Uterus (tissue), 2 donors: ENCODE measurements around the gene ZC3H12D.

Source experiments
- POLR2A ChIP-seq, 2 donors: fragments of 450-650 bp; IDR thresholded peaks; one replicate each; pipeline ENCODE4 v1.6.1; 2016; ENCODE audit warnings: antibody characterized with exemption in 2 of 2, mild to moderate bottlenecking in 1 of 2, moderate library complexity in 1 of 2
- TF ChIP-seq, protein P1 (sequence below), 4 experiments: fragments of 200-600 bp in 2 of 4; fragments of 450-650 bp in 2 of 4; sonication (generic) in 2 of 4; IDR thresholded peaks; one replicate each; pipeline ENCODE4 v1.5.1; 2016 to 2019; ENCODE audit warnings: antibody characterized with exemption in 4 of 4, mild to moderate bottlenecking in 2 of 4, moderate library complexity in 1 of 4

DNA sequence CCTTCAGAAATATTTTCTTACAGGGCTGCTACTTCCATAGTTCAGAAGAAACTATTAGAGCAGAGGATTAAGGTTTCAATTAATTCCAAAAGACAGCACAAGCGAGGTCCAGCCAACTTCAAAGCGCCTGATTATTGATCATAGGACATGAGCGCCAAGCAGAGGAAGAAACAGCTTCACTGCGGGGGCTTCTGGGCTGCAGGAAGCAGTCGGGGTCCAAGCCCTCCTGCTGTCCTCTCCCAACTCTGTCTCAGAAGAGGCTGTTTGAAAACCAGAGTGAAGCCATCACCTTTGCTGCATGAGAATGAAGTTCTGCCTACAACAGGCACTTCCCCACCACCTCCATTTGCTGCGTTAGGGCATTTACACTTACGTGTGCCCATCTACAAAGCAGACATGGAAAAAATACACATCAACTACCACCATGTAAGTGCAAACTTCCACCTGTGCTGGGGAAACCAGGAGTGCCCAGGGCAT is 60.8 kb downstream of the ZC3H12D start:
- TF ChIP-seq, protein P1, sequence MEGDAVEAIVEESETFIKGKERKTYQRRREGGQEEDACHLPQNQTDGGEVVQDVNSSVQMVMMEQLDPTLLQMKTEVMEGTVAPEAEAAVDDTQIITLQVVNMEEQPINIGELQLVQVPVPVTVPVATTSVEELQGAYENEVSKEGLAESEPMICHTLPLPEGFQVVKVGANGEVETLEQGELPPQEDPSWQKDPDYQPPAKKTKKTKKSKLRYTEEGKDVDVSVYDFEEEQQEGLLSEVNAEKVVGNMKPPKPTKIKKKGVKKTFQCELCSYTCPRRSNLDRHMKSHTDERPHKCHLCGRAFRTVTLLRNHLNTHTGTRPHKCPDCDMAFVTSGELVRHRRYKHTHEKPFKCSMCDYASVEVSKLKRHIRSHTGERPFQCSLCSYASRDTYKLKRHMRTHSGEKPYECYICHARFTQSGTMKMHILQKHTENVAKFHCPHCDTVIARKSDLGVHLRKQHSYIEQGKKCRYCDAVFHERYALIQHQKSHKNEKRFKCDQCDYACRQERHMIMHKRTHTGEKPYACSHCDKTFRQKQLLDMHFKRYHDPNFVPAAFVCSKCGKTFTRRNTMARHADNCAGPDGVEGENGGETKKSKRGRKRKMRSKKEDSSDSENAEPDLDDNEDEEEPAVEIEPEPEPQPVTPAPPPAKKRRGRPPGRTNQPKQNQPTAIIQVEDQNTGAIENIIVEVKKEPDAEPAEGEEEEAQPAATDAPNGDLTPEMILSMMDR (IDR thresholded peaks at IDR 0.05) = no peak
- no peak for TF ChIP-seq POLR2A (IDR thresholded peaks at IDR 0.05)
